Measurements from ENCODE around the gene CRYBG2. TPM values are rescaled to one million over a fixed set of nuclear protein-coding genes. Genes with fewer than 3 reads are reported as not detected.
A peak's percentile ranks its signal among the peaks of the same experiment; 100 is the strongest.

Gene CRYBG2
- total RNA-seq, 1 donor from 2014 or later: 9.4 TPM

DNA sequence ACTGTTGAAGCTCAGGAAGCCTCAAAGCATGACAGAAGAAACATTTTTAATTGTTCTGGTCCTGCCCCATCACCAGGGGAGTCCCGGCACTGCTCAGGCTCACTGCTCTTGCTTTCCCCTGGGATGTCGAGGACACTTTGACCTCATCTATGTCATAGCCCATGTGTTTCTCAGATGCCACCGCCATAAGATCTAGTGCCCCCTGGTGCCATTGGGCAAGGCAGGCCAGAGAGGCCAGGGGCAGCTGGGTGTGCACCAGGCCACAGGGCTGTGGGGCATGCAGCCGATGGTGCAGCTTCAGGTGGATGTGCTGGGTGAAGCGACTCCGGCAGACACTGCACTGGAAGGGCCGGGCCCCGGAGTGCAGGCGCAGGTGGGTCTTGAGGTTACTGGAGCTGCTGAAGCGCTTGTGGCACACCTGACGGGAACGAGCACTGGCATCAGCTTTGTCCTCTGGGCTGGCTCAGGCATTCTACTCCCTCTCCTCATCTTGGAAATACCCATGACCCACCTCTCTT is 7.7 kb upstream of the CRYBG2 start:
- Mint-ChIP-seq H3K4me3 (no peak overlapping the region), H3K27me3 (ENCODE audit: low read depth) (peaks cover 77% of the 10 kb centered on the region)

DNA sequence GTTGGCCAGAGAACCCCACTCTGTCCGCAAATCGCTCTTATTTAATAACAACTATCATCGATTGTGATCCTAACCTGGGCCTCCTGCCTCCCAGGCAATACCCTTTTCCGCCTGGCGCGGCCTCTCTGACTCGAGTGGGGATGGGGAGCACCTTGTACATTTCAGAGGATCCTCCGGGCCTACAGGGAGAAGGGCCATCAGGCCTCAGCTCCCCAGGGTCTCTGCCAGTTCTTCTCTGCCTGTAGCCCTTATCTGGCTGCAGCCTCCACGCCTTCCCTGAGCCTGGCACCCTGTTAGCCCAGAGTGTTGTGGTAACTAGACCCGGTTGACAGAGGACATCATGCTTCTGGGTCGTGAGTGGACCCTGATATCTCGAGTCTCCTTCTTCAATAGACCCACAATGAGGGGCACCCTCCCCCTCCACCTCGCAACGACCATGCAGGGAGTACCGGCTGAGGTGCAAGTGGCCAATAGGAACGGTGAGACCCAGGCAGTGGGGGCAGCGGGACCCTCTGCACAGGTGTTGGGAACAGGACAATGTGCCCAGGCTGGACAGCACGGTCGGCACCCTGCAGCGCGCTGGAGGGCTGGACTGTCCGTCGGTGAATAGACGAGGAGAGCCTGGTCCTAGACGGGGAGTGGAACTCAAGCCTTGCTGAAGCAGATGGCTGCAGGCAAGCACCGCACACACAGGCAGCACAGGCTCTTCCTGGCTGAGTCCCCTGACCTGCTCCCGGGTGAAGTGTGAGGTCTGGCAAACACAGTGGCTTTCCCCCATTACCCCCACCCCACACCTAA is 7.1 kb upstream of the CRYBG2 start:
- Mint-ChIP-seq H3K4me1 (peaks cover 15% of the 10 kb centered on the region), H3K27ac (no peak overlapping the region), H3K9me3 (no peaks in the 10 kb centered on the region), H3K4me3 (peak overlapping the region; percentile 65), H3K36me3 (no peaks in the 10 kb centered on the region), H3K27me3 (ENCODE audit: low read depth) (peaks cover 77% of the 10 kb centered on the region)
- no peak for DNase-seq (ENCODE audit: low spot score in 2 of 2, unreplicated experiment in 2 of 2)
- TF ChIP-seq CTCF (IDR thresholded peaks at IDR 0.05; ENCODE audit: unreplicated experiment): no peak

More for the DNA sequence above, 7.7 kb upstream of the CRYBG2 start:
- Mint-ChIP-seq H3K9me3 (no peaks in the 10 kb centered on the region), H3K36me3 (no peaks in the 10 kb centered on the region), H3K4me1 (peaks cover 15% of the 10 kb centered on the region), H3K27ac (no peak overlapping the region)
- no peak for DNase-seq (ENCODE audit: low spot score in 2 of 2, unreplicated experiment in 2 of 2)
- no peak for TF ChIP-seq CTCF (IDR thresholded peaks at IDR 0.05; ENCODE audit: unreplicated experiment)

- H3K27me3 Mint-ChIP-seq (ENCODE audit: low read depth): peaks cover 77% of the 10 kb centered on the region
- TF ChIP-seq CTCF (IDR thresholded peaks at IDR 0.05; ENCODE audit: unreplicated experiment): no peak
- H3K27ac Mint-ChIP-seq: no peak overlapping the region
- peak overlapping the region; percentile 65 for H3K4me3 Mint-ChIP-seq
- H3K4me1 Mint-ChIP-seq: peaks cover 20% of the 10 kb centered on the region
- peak in 1 of 2 experiments; percentile 58 for DNase-seq (ENCODE audit: low spot score in 2 of 2, unreplicated experiment in 2 of 2)
- no peaks in the 10 kb centered on the region for H3K9me3 Mint-ChIP-seq
- H3K36me3 Mint-ChIP-seq: no peaks in the 10 kb centered on the region
Observed at GRCh38 chr1:26359981-26360806, 6.3 kb upstream of the CRYBG2 start.

GRCh38 chr1:26358411-26359384 is 4.8 kb upstream of the CRYBG2 start:
- no peak for TF ChIP-seq CTCF (IDR thresholded peaks at IDR 0.05; ENCODE audit: unreplicated experiment)
- Mint-ChIP-seq H3K9me3 (no peaks in the 10 kb centered on the region), H3K4me3 (peak overlapping the region; percentile 1), H3K27me3 (ENCODE audit: low read depth) (peaks cover 62% of the 10 kb centered on the region), H3K27ac (no peak overlapping the region), H3K4me1 (peaks cover 33% of the 10 kb centered on the region), H3K36me3 (no peaks in the 10 kb centered on the region)
- no peak for DNase-seq (ENCODE audit: low spot score in 2 of 2, unreplicated experiment in 2 of 2)

- no peak for DNase-seq (ENCODE audit: low spot score in 2 of 2, unreplicated experiment in 2 of 2)
- Mint-ChIP-seq H3K4me3 (no peak overlapping the region), H3K27me3 (ENCODE audit: low read depth) (peaks cover 50% of the 10 kb centered on the region), H3K27ac (no peak overlapping the region), H3K9me3 (no peaks in the 10 kb centered on the region), H3K4me1 (peaks cover 41% of the 10 kb centered on the region), H3K36me3 (no peaks in the 10 kb centered on the region)
- no peak for TF ChIP-seq CTCF (IDR thresholded peaks at IDR 0.05; ENCODE audit: unreplicated experiment)
Observed at GRCh38 chr1:26357121-26357602, 3.2 kb upstream of the CRYBG2 start.
